Fibroblast of pulmonary artery (primary cell): ENCODE data around the gene UBE2R2.

Experiments
- DNase-seq: peaks from one replicate; pipeline ENCODE4 v3.0.0-alpha.2; 2010; ENCODE audit warnings: low read depth
- H3K4me3 ChIP-seq: replicated peaks from 2 replicates; pipeline ENCODE4 v1.5.1; 2011; ENCODE audit warnings: low read depth, mild to moderate bottlenecking, control low read depth, low read length, moderate library complexity
- CTCF ChIP-seq: IDR thresholded peaks from 2 replicates; pipeline ENCODE4 v1.5.1; 2011; ENCODE audit warnings: mild to moderate bottlenecking, control low read depth, low read length, inconsistent platforms; ENCODE audit errors: missing control alignments

Gene UBE2R2

GRCh38 chr9:33908749-33909148, 91.8 kb downstream of the UBE2R2 start:
- no peak for DNase-seq
- TF ChIP-seq CTCF, result no peak
- no peak overlapping the region for H3K4me3 ChIP-seq

DNA sequence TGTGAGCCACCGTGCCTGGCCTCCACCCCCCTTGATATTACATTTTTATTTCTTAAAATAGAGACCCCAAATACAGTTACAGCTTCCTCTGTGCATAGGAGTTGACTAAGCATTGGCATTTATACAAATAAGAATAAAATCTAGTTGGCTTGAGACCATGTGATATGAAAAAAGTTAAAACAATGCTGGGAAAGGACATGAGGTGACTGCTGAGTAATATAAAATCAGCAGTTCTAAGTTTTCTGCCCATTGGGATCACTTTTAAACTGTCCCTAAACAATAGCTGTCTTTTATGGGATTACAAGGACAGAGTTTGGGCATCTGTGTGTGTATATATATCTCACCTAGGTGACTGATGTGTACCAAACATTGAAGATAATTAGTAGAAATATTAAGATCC, 96.6 kb downstream of the UBE2R2 start:
- peak; percentile 28 for DNase-seq
- TF ChIP-seq CTCF, result no peak
- H3K4me3 ChIP-seq, result no peak overlapping the region

GRCh38 chr9:33914887-33915628, 98.1 kb downstream of the UBE2R2 start:
- no peak for DNase-seq
- no peak for TF ChIP-seq CTCF
- no peak overlapping the region for H3K4me3 ChIP-seq

- H3K4me3 ChIP-seq, result no peak overlapping the region
- no peak for DNase-seq
- TF ChIP-seq CTCF, result no peak
Measured at GRCh38 chr9:33917036-33917435, 100.1 kb downstream of the UBE2R2 start.

DNA sequence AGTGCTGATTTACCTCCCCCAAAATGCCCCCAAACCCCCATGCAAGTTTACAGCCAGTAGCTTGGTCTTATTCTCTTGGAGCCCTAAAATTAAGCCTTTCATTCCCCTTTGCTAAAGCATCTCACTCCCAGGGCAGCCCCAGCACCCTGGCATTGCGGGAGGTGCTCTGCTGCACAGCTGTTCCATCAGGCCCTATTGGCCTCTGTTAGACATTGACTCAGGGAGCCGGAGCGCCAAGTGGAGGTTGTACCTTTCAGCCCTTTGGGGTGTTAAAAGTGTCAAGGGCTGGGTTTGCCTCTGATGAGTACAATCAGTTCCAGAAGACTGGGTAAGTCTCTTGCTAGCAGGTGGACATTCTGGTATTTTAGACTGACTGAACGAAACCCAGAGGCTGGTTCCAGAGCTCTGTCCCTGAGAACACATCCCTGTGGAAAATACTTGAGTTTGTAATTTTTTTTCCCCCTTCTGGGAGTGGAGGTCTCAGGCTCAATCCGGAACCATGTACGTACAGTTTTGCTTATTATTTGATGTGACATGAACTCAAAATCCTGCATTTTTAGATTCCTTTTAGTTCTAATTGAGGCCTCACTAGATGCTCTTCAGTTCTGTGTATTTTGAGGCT, 102.4 kb downstream of the UBE2R2 start:
- TF ChIP-seq CTCF, result no peak
- no peak overlapping the region for H3K4me3 ChIP-seq
- no peak for DNase-seq

GRCh38 chr9:33921967-33922895, 105.3 kb downstream of the UBE2R2 start:
- TF ChIP-seq CTCF, result peak; percentile 85
- DNase-seq, result peak; percentile 33
- H3K4me3 ChIP-seq, result no peak overlapping the region
